Calu3 (cell line): ENCODE data around the gene EHMT2. TPM values are rescaled to one million over a fixed set of nuclear protein-coding genes. Genes with fewer than 3 reads are reported as not detected.
"Not testable (repeated sequence)": the region's sequence is repeated elsewhere in the genome, so short reads cannot be mapped to it uniquely, and the experiment has no call there.

ENCODE experiments used
- BruUV-seq: library from RNA; stranded (reverse); fragments of 400-500 nt; replicated peaks from 2 replicates; lab custom pipeline; 2021; lab: Mats Ljungman, UMichigan
- CTCF ChIA-PET: fragments of 300-600 bp; sonication (Branson Sonifier 250); formaldehyde crosslinking; loops from one replicate; lab custom pipeline; 2022; ENCODE audit warnings: antibody characterized with exemption; lab: Charles Lee
- DNase-seq: peaks from one replicate; pipeline ENCODE4 v3.0.0; 2022
- H3K27ac Mint-ChIP-seq: one replicate; pipeline ENCODE4 v1.8.0; 2022; ENCODE audit warnings: mixed read lengths; ENCODE audit not compliant: unreplicated experiment
- H3K27me3 Mint-ChIP-seq: one replicate; pipeline ENCODE4 v1.8.0; 2022; ENCODE audit warnings: mixed read lengths; ENCODE audit not compliant: unreplicated experiment
- H3K36me3 Mint-ChIP-seq: one replicate; pipeline ENCODE4 v1.8.0; 2022; ENCODE audit warnings: mild to moderate bottlenecking, moderate library complexity, mixed read lengths; ENCODE audit not compliant: insufficient read depth, unreplicated experiment
- H3K4me1 Mint-ChIP-seq: one replicate; pipeline ENCODE4 v1.8.0; 2022; ENCODE audit warnings: mild to moderate bottlenecking, low read depth, mixed read lengths; ENCODE audit not compliant: unreplicated experiment
- H3K4me3 Mint-ChIP-seq: one replicate; pipeline ENCODE4 v1.8.0; 2022; ENCODE audit warnings: mild to moderate bottlenecking, low read depth, moderate library complexity, mixed read lengths; ENCODE audit not compliant: unreplicated experiment
- H3K9me3 Mint-ChIP-seq: one replicate; pipeline ENCODE4 v1.8.0; 2022; ENCODE audit warnings: low read depth, mixed read lengths; ENCODE audit not compliant: unreplicated experiment
- intact Hi-C: fragments of 100-400 bp; cut with micrococcal nuclease; formaldehyde crosslinking; loops from one replicate; pipeline ENCODE4 v1.10.0; 2022; ENCODE audit not compliant: unreplicated experiment
- total RNA-seq: library from RNA; stranded (reverse); gene quantifications from 2 replicates; pipeline ENCODE4 v1.2.3, GENCODE V29; 2022
- TF ChIP-seq, protein P1 (sequence below): fragments of 200-600 bp; IDR thresholded peaks from one replicate; pipeline ENCODE4 v1.8.0; 2022; ENCODE audit warnings: antibody characterized with exemption; ENCODE audit not compliant: unreplicated experiment

EHMT2 gene
- total RNA-seq, 1 experiment from 2014 or later: 138 TPM

DNA sequence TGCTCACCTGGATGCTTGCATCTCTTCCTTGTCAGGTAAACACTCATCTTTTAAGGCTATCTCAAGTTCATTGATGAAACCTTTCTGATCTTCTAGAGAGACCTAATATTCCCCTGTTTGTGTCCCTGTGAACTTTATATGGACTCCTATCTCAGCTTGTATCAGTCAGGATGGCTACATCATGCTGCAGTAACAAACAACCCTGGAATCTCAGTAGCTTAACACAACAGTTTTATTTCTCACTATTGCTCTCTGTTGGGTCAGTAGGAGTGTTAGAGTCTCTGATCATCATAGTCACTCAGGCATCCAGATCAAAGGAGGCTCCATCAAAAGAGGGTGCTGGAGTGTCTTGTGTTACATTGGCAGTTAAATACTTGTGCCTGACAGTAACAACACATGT lies 17.9 kb upstream of the EHMT2 start:
- no TSS peak for BruUV-seq
- Mint-ChIP-seq H3K9me3 (peaks cover 2% of the 10 kb centered on the region), H3K4me1 (peaks cover 28% of the 10 kb centered on the region), H3K27me3 (no peaks in the 10 kb centered on the region), H3K27ac (no peak overlapping the region), H3K36me3 (no peaks in the 10 kb centered on the region), H3K4me3 (no peak overlapping the region)
- intact Hi-C loops: no loop called here
- TF ChIP-seq, protein P1, sequence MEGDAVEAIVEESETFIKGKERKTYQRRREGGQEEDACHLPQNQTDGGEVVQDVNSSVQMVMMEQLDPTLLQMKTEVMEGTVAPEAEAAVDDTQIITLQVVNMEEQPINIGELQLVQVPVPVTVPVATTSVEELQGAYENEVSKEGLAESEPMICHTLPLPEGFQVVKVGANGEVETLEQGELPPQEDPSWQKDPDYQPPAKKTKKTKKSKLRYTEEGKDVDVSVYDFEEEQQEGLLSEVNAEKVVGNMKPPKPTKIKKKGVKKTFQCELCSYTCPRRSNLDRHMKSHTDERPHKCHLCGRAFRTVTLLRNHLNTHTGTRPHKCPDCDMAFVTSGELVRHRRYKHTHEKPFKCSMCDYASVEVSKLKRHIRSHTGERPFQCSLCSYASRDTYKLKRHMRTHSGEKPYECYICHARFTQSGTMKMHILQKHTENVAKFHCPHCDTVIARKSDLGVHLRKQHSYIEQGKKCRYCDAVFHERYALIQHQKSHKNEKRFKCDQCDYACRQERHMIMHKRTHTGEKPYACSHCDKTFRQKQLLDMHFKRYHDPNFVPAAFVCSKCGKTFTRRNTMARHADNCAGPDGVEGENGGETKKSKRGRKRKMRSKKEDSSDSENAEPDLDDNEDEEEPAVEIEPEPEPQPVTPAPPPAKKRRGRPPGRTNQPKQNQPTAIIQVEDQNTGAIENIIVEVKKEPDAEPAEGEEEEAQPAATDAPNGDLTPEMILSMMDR: no peak
- no peak for DNase-seq
- CTCF ChIA-PET: interaction anchor here (0.5 kb wide), 1 partner anchor 33 kb away, joined by 3 read pairs; no protein-coding TSS in a partner anchor

DNA sequence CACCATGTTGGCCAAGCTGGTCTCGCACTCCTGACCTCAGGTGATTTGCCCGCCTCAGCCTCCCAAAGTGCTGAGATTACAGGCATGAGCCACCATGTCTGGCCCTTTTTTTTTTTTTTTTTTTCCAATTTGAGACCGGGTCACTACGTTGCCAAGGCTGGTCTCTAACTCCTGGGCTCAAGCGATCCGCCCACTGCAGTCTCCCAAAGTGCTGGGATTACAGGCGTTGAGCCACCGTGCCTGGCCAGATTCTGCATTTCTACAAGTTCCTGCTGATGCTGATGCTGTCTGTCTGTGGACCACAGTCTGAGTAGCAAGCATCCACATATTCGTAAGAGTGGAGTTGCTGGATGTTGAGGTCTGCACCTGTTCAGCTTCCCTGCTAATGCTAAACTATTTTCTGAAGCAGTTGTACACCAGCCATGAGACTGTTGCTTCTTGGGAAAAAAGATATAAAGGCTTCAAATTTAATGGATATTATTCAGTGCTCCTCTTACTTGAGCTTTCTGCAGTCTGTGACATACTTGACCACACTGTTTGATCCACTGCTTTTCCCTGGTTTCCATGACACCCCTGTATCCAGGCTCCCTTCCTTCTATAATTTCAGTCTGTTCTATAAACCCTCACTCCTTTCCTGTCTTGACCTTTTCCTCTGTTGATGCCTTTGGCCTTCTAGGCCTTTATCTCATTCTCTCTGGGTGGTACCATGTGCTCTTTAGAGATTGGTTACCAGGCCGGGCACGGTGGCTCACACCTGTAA lies 14.5 kb upstream of the EHMT2 start:
- Mint-ChIP-seq H3K36me3 (peaks cover 4% of the 10 kb centered on the region), H3K9me3 (peaks cover 2% of the 10 kb centered on the region), H3K27me3 (no peaks in the 10 kb centered on the region), H3K4me1 (peaks cover 35% of the 10 kb centered on the region), H3K27ac (peak overlapping the region; percentile 7), H3K4me3 (no peak overlapping the region)
- CTCF ChIA-PET: interaction anchor here (1.8 kb wide), 1 partner anchor 33 kb away, joined by 6 read pairs; the partner anchor contains the start of gene CFB
- intact Hi-C loops: no loop called here
- TF ChIP-seq, protein P1: no peak
- no TSS peak for BruUV-seq
- no peak for DNase-seq

DNA sequence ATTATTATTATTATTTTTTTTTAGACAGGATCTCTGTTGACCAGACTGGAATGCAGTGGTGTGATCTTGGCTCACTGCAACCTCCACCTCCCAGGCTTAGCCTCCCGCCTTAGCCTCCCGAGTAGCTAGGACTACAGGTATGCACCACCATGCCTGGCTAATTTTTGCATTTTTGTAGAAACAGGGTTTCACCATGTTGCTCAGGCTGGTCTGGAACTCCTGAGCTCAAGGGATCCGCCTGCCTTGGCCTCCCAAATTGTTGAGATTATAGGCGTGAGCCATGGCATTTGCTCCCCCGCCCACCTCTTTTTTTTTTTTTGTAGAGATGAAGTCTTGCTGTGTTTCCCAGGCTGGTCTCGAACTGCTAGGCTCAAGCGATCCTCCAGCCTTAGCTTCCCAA lies 11.8 kb upstream of the EHMT2 start:
- H3K27ac Mint-ChIP-seq, H3K27me3 Mint-ChIP-seq, BruUV-seq, H3K9me3 Mint-ChIP-seq, H3K4me3 Mint-ChIP-seq, DNase-seq, intact Hi-C loops: not testable (repeated sequence)
- Mint-ChIP-seq H3K4me1 (peaks cover 33% of the 10 kb centered on the region), H3K36me3 (peaks cover 11% of the 10 kb centered on the region)
- CTCF ChIA-PET: interaction anchor here (1.1 to 2.3 kb wide), 4 partner anchors 12 to 50 kb away, joined by 3 to 9 read pairs (median 5); partner anchors contain the start of genes CFB, EHMT2, NELFE and SKIC2

DNA sequence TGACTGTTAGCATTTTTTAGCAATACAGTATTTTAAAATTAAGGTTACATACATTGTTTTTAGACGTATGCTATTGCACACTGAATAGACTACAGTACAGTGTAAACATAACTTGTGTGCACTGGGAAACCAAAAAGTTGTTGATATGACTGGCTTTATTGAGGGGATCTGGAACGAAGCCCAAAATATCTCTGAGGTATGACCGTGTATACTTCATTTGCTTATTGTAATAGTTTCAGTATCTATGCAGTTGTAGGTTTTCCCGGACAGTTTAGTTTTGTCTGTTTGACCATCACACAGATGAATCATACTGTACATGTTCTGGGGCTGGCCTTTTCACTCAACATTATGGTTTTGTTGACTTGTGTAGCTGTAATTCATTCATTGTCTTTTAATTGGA lies 11.3 kb upstream of the EHMT2 start:
- peaks cover 33% of the 10 kb centered on the region for H3K4me1 Mint-ChIP-seq
- no peaks in the 10 kb centered on the region for H3K27me3 Mint-ChIP-seq
- no peak overlapping the region for H3K27ac Mint-ChIP-seq
- peaks cover 11% of the 10 kb centered on the region for H3K36me3 Mint-ChIP-seq
- no peaks in the 10 kb centered on the region for H3K9me3 Mint-ChIP-seq
- TF ChIP-seq, protein P1: no peak
- DNase-seq: no peak
- intact Hi-C loops: no loop called here
- BruUV-seq: no TSS peak
- no peak overlapping the region for H3K4me3 Mint-ChIP-seq
- CTCF ChIA-PET: interaction anchor here (0.6 to 2.3 kb wide), 4 partner anchors 11 to 375 kb away, joined by 3 to 9 read pairs (median 5); partner anchors contain the start of genes CFB and EHMT2

DNA sequence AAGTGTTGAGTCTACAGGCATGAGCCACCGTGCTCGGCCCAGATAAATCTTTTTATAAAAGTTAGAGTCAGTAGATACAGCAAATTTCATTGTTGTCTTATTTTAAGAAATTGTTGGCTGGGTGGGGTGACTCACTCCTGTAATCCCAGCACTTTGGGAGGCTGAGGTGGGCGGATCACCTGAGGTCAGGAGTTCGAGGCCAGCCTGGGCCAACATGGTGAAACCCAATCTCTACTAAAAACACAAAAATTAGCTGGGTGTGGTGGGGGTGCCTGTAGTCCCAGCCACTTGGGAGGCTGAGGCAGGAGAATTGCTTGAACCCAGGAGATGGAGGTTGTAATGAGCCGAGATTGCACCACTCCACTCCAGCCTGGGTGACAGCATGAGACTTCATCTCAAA lies 10.8 kb upstream of the EHMT2 start:
- DNase-seq, H3K27me3 Mint-ChIP-seq, BruUV-seq, H3K4me3 Mint-ChIP-seq, intact Hi-C loops, H3K27ac Mint-ChIP-seq, H3K9me3 Mint-ChIP-seq: not testable (repeated sequence)
- CTCF ChIA-PET: interaction anchor here (0.6 to 1.5 kb wide), 2 partner anchors 11 to 375 kb away, joined by 3 to 5 read pairs; partner anchors contain the start of gene EHMT2
- Mint-ChIP-seq H3K36me3 (peaks cover 11% of the 10 kb centered on the region), H3K4me1 (peaks cover 36% of the 10 kb centered on the region)
